DOHH2 (cell line): ENCODE data around the gene HDHD2.
"Not testable (repeated sequence)": the region's sequence is repeated elsewhere in the genome, so short reads cannot be mapped to it uniquely, and the experiment has no call there.

Experiments
- H3F3A ChIP-seq: fragments of 200-600 bp; sonication (generic), shearing (Covaris generic); 2 replicates; pipeline ENCODE4 v1.6.0; 2016; ENCODE audit warnings: antibody characterized with exemption, mild to moderate bottlenecking; ENCODE audit not compliant: control insufficient read depth, insufficient read depth
- H3K27ac ChIP-seq: fragments of 200-600 bp; sonication (generic); 2 replicates; pipeline ENCODE4 v1.5.1; 2014; ENCODE audit warnings: low read depth, mild to moderate bottlenecking, low read length, moderate library complexity
- H3K27me3 ChIP-seq: fragments of 200-600 bp; sonication (generic); 2 replicates; pipeline ENCODE4 v1.6.1; 2014; ENCODE audit warnings: mild to moderate bottlenecking, low read length, mixed read lengths; ENCODE audit not compliant: control insufficient read depth
- H3K36me3 ChIP-seq: fragments of 200-600 bp; sonication (generic); 2 replicates; pipeline ENCODE4 v1.6.1; 2014; ENCODE audit warnings: mild to moderate bottlenecking, low read length, moderate library complexity, mixed read lengths; ENCODE audit not compliant: control insufficient read depth
- H3K4me1 ChIP-seq: fragments of 200-600 bp; sonication (generic); 2 replicates; pipeline ENCODE4 v1.6.1; 2014; ENCODE audit warnings: mild to moderate bottlenecking, low read length, mixed read lengths; ENCODE audit not compliant: control insufficient read depth
- H3K4me2 ChIP-seq: fragments of 200-600 bp; sonication (generic); 2 replicates; pipeline ENCODE4 v1.6.0; 2014; ENCODE audit warnings: mild to moderate bottlenecking, low read length, moderate library complexity
- H3K4me3 ChIP-seq: fragments of 200-600 bp; sonication (generic); 2 replicates; pipeline ENCODE4 v1.5.1; 2014; ENCODE audit warnings: mild to moderate bottlenecking, low read length, mixed read lengths
- H3K79me2 ChIP-seq: fragments of 200-600 bp; sonication (generic); 2 replicates; pipeline ENCODE4 v1.6.1; 2014; ENCODE audit warnings: mild to moderate bottlenecking, low read length, mixed read lengths; ENCODE audit not compliant: control insufficient read depth
- H3K9me2 ChIP-seq: fragments of 200-600 bp; sonication (generic); replicated peaks from 2 replicates; pipeline ENCODE4 v1.6.1; 2014; ENCODE audit warnings: mild to moderate bottlenecking, low read length, mixed read lengths; ENCODE audit not compliant: control insufficient read depth
- H3K9me3 ChIP-seq: fragments of 200-600 bp; sonication (generic); 2 replicates; pipeline ENCODE4 v1.6.1; 2014; ENCODE audit warnings: antibody characterized with exemption, low read length, mixed read lengths; ENCODE audit not compliant: control insufficient read depth, insufficient read depth
- H4K20me1 ChIP-seq: fragments of 200-600 bp; sonication (generic); 2 replicates; pipeline ENCODE4 v1.6.0; 2014; ENCODE audit warnings: low read depth, mild to moderate bottlenecking, antibody characterized with exemption, low read length, moderate library complexity; ENCODE audit not compliant: control insufficient read depth, insufficient read depth
- EZH2phosphoT487 ChIP-seq: fragments of 200-600 bp; sonication (generic); IDR thresholded peaks from 2 replicates; pipeline ENCODE4 v1.6.1; 2017; ENCODE audit warnings: borderline replicate concordance, mild to moderate bottlenecking, antibody characterized with exemption, low read length, moderate library complexity, mixed read lengths
- TF ChIP-seq, protein P1 (sequence below): fragments of 200-600 bp; sonication (generic); IDR thresholded peaks from one replicate; pipeline ENCODE4 v1.5.1; 2014; ENCODE audit warnings: antibody characterized with exemption, mild to moderate bottlenecking, low read depth, low read length; ENCODE audit not compliant: poor library complexity, severe bottlenecking

The HDHD2 gene

DNA sequence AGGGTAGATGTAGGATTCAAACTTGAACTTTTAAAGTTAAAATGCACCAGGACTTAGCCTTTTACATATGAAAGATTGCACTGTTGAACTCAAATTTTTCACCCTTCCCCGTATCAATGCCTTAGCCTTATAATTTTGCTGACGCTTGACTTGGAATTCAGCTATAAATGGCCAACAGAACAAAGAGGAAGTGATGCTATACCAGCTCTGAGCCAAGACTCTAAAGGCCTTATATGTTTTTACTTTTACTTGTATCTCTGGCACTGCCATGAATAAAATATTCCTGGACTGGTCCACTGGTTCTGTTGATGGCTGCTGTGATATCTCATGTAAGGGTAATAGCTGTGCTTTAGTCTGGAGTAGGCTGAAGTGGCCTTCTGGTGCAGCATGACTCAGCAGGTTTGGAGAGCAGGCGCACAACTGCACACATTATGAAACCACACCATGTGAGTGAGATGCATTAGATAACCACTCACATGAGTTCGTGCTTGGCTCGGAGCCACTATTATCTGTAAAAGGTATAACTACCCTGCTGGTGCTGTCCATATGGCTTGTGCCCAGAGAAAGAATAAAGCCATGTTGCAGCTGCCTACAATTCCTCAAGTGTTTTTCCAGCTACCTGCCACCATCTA lies 34.2 kb upstream of the HDHD2 start:
- peaks cover 27% of the 10 kb centered on the region for H3K9me3 ChIP-seq
- H3K4me2 ChIP-seq: no peak overlapping the region
- H3K27me3 ChIP-seq: peaks cover 7% of the 10 kb centered on the region; the same call in 1 of the 2 replicates
- H3K4me1 ChIP-seq: peaks cover 15% of the 10 kb centered on the region
- no peak overlapping the region for H3K27ac ChIP-seq
- TF ChIP-seq EZH2phosphoT487: no peak
- TF ChIP-seq, protein P1, sequence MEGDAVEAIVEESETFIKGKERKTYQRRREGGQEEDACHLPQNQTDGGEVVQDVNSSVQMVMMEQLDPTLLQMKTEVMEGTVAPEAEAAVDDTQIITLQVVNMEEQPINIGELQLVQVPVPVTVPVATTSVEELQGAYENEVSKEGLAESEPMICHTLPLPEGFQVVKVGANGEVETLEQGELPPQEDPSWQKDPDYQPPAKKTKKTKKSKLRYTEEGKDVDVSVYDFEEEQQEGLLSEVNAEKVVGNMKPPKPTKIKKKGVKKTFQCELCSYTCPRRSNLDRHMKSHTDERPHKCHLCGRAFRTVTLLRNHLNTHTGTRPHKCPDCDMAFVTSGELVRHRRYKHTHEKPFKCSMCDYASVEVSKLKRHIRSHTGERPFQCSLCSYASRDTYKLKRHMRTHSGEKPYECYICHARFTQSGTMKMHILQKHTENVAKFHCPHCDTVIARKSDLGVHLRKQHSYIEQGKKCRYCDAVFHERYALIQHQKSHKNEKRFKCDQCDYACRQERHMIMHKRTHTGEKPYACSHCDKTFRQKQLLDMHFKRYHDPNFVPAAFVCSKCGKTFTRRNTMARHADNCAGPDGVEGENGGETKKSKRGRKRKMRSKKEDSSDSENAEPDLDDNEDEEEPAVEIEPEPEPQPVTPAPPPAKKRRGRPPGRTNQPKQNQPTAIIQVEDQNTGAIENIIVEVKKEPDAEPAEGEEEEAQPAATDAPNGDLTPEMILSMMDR: no peak
- no peak overlapping the region for H3K4me3 ChIP-seq
- no peaks in the 10 kb centered on the region for H4K20me1 ChIP-seq
- no peaks in the 10 kb centered on the region for H3K36me3 ChIP-seq
- H3K9me2 ChIP-seq: no peaks in the 10 kb centered on the region
- H3K79me2 ChIP-seq: no peaks in the 10 kb centered on the region
- H3F3A ChIP-seq: no peaks in the 10 kb centered on the region

DNA sequence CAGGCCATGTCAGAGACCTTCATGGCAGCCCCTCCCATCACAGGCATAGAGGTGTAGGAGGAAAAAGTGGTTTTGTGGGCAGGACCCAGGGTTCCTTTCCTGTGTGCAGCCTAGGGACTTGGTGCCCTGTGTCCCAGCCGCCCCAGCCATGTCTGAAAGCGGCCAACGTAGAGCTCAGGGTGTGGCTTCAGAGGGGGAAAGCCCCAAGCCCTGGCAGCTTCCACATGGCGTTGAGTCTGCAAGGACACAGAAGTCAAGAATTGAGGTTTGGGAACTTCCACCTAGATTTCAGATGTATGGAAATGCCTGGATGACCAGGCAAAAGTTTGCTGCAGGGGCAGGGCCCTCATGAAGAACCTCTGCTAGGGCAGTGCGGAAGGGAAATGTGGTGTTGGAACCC lies 31.9 kb upstream of the HDHD2 start:
- H3K9me2 ChIP-seq, H3K79me2 ChIP-seq, H3K36me3 ChIP-seq, H3K4me2 ChIP-seq, H4K20me1 ChIP-seq, H3K27ac ChIP-seq, H3F3A ChIP-seq, H3K27me3 ChIP-seq, H3K4me3 ChIP-seq: not testable (repeated sequence)
- Histone ChIP-seq H3K9me3 (peaks cover 23% of the 10 kb centered on the region), H3K4me1 (peaks cover 16% of the 10 kb centered on the region)

GRCh38 chr18:47180765-47181164 lies 30.5 kb upstream of the HDHD2 start:
- no peaks in the 10 kb centered on the region for H4K20me1 ChIP-seq
- H3K4me3 ChIP-seq: no peak overlapping the region
- peaks cover 18% of the 10 kb centered on the region for H3K4me1 ChIP-seq
- peaks cover 4% of the 10 kb centered on the region for H3K79me2 ChIP-seq
- no peak overlapping the region for H3K27ac ChIP-seq
- H3K36me3 ChIP-seq: peaks cover 4% of the 10 kb centered on the region
- no peaks in the 10 kb centered on the region for H3F3A ChIP-seq
- H3K9me3 ChIP-seq: peaks cover 21% of the 10 kb centered on the region
- no peak for TF ChIP-seq EZH2phosphoT487
- TF ChIP-seq, protein P1: no peak
- H3K4me2 ChIP-seq: peak overlapping the region; percentile 47; the same call in 1 of the 2 replicates
- no peaks in the 10 kb centered on the region for H3K27me3 ChIP-seq
- H3K9me2 ChIP-seq: no peaks in the 10 kb centered on the region

- Histone ChIP-seq H4K20me1 (no peaks in the 10 kb centered on the region), H3K4me2 (no peak overlapping the region; the same call in 1 of the 2 replicates), H3K27me3 (no peaks in the 10 kb centered on the region), H3K4me1 (peaks cover 25% of the 10 kb centered on the region), H3F3A (no peaks in the 10 kb centered on the region), H3K9me2 (no peaks in the 10 kb centered on the region), H3K9me3 (peaks cover 10% of the 10 kb centered on the region), H3K27ac (no peak overlapping the region), H3K79me2 (peaks cover 17% of the 10 kb centered on the region), H3K4me3 (no peak overlapping the region), H3K36me3 (peaks cover 4% of the 10 kb centered on the region)
- TF ChIP-seq EZH2phosphoT487: no peak
These were observed 29.2 kb upstream of the HDHD2 start for GRCh38 chr18:47179520-47179919.
